ENCODE data around the gene SAMD4A.

The SAMD4A gene

DNA sequence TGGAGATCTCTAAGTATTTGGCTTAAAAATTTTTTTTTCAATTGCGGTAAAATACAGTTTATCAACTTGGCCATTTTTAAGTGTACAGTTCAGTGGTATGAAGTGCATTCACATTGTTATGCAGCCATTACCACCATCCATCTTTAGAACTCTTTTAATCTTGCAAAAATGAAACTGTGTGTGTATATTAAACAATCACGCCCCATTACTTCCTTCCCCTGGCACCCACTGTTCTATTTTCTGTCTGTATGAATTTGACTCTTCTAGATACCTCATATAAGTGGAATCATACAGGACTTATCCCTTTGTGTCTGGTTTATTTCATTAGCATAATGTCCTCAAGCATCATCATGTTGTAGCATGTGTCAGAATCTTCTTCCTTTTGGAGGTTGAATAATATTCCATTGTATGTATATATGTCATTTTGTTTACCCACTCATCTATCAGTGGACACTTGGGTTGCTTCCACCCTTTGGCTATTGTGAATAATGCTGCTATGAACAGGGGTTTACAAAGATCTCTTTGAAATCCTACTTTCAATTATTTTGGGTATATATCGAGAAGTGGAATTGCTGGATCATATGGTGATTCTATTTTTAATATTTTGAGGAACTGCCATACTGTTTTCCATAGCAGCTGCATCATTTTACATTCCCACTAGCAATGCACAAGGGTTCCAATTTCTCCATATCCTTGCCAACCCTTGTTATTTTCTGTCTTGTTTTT lies 62.9 kb downstream of the SAMD4A start:
- no peak for DNase-seq (ENCODE audit: low read depth)
- in situ Hi-C loops (cut with HindIII; ENCODE audit: low sequenced_read_pairs) = no loop called here
- TF ChIP-seq, protein P1, sequence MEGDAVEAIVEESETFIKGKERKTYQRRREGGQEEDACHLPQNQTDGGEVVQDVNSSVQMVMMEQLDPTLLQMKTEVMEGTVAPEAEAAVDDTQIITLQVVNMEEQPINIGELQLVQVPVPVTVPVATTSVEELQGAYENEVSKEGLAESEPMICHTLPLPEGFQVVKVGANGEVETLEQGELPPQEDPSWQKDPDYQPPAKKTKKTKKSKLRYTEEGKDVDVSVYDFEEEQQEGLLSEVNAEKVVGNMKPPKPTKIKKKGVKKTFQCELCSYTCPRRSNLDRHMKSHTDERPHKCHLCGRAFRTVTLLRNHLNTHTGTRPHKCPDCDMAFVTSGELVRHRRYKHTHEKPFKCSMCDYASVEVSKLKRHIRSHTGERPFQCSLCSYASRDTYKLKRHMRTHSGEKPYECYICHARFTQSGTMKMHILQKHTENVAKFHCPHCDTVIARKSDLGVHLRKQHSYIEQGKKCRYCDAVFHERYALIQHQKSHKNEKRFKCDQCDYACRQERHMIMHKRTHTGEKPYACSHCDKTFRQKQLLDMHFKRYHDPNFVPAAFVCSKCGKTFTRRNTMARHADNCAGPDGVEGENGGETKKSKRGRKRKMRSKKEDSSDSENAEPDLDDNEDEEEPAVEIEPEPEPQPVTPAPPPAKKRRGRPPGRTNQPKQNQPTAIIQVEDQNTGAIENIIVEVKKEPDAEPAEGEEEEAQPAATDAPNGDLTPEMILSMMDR (IDR thresholded peaks at IDR 0.05; ENCODE audit: low read depth, low read length, missing control alignments) = no peak
- no peak overlapping the region for H3K4me3 ChIP-seq (ENCODE audit: low read depth, low read length)

DNA sequence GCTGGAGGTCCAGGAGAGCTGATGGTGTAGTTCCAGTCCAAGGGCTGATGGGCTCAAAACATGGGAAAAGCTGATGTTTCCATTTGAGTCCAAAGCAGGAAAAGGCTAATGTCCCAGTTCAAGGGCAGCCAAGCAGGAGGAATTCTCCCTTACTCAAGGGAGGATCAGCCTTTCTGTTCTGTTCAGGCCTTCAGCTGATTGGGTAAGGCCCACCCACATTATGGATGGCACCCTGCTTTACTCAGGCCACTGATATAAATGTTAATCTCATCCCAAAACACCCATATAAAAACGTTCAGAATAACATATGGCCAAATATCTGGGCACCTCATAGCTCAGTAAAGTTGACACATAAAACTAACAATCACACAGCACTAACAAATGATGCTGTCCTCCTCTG lies 64.1 kb downstream of the SAMD4A start:
- DNase-seq (ENCODE audit: low read depth) = no peak
- in situ Hi-C loops (cut with HindIII; ENCODE audit: low sequenced_read_pairs) = no loop called here
- H3K4me3 ChIP-seq (ENCODE audit: low read depth, low read length) = no peak overlapping the region
- TF ChIP-seq, protein P1 (IDR thresholded peaks at IDR 0.05; ENCODE audit: low read depth, low read length, missing control alignments) = no peak

DNA sequence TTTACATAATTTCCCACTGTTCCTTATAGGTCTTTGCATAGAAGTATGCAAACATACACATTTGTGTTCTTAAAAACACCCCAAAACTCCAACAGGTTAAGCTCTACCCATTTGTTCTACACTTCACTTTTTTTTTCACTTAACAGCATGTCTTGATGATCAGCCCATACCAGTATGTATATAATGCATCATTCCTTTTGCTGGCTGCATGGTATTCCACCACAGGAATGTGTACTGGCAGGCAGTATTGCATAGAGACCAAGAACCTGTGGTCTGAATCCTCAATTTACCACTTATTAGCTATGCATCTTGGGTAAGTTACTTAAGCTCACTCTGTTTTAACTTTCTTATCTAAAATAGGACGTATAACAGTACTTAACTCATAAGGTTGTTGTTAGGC lies 65.5 kb downstream of the SAMD4A start:
- no peak for DNase-seq (ENCODE audit: low read depth)
- in situ Hi-C loops (cut with HindIII; ENCODE audit: low sequenced_read_pairs) = no loop called here
- TF ChIP-seq, protein P1 (IDR thresholded peaks at IDR 0.05; ENCODE audit: low read depth, low read length, missing control alignments) = no peak
- H3K4me3 ChIP-seq (ENCODE audit: low read depth, low read length) = no peak overlapping the region

DNA sequence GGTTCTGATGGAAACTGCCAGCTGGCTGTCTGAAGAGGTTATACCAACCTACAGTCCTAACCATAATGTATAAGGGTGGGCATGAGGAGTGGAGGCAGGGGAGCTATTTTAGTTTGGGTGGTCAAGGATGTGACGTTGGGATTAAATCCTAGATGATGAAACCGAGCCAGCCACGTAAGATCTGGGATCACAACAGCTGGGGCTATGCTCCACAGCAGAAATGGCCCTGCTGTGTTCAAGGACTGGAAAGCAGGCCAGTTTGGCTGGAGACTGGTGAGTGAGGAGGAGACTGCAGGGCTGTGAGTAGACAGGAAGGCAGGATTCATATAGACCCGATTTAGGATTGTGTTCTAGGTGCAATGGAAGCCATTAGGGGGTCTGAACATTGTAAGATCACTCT lies 66.1 kb downstream of the SAMD4A start:
- H3K4me3 ChIP-seq (ENCODE audit: low read depth, low read length) = no peak overlapping the region
- TF ChIP-seq, protein P1 (IDR thresholded peaks at IDR 0.05; ENCODE audit: low read depth, low read length, missing control alignments) = no peak
- DNase-seq (ENCODE audit: low read depth) = no peak
- in situ Hi-C loops (cut with HindIII; ENCODE audit: low sequenced_read_pairs) = no loop called here

DNA sequence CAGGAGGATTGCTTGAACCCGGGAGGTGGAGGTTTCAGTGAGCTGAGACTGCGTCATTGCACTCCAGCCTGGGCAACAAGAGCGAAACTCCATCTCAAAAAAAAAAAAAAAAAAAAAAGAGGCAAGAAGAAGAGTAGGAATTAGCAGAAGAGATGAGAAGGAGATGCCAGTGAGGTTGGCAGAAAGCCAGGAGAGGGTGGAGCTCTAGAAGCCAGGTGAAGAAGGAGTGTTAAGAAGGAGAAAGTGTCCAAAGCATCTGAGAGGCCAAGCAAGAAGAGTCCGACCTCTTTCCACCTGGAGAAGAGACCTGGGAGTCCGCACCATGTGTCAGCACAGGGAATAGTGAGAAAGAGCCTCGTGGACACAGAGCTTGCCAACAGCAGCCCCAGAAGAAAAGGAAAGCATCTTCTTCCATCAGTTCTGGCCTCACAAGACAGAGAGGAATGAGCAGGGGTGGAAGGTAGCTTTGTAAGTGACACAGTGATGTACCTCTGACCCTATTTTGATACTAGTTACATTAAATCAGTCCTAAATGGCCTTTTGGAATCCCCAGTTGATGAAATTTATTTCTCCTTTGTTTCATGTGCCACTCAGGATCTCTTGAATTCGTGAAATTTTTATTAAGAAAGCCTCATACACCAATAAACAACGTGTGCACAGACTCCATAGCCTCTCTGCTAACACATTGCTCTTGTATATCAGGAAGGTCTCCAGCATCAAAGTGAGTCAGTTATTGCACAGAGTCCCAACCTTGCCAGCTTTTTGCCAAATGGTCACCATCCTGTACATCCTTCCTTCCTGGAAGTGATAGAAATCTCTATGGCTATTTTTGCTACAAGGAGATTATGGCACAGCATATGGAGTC lies 70.6 kb downstream of the SAMD4A start:
- DNase-seq (ENCODE audit: low read depth) = no peak
- TF ChIP-seq, protein P1 (IDR thresholded peaks at IDR 0.05; ENCODE audit: low read depth, low read length, missing control alignments) = no peak
- in situ Hi-C loops (cut with HindIII; ENCODE audit: low sequenced_read_pairs) = no loop called here
- no peak overlapping the region for H3K4me3 ChIP-seq (ENCODE audit: low read depth, low read length)

DNA sequence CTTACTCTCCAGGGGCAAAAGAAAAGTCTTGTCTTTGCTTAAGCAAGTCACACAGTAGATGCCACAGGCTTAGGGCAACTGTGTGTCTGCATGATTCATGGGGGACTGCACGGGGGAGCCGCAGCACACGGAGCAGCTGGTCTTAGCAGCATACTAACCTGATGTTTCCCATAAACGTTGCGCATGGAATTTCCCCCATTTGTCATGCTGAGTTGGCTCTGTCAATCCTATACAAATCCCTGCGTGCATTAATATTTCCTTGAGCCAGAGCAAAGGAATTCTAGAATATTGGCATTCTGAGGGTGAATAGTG lies 71.2 kb downstream of the SAMD4A start:
- H3K4me3 ChIP-seq (ENCODE audit: low read depth, low read length) = no peak overlapping the region
- TF ChIP-seq, protein P1 (IDR thresholded peaks at IDR 0.05; ENCODE audit: low read depth, low read length, missing control alignments) = no peak
- in situ Hi-C loops (cut with HindIII; ENCODE audit: low sequenced_read_pairs) = no loop called here
- no peak for DNase-seq (ENCODE audit: low read depth)
